SK-N-SH (cell line): ENCODE data around the gene NBEA.

Source experiments
- CTCF ChIP-seq: fragments of 200-600 bp; sonication (generic); IDR thresholded peaks from 2 replicates; pipeline ENCODE4 v1.6.1; 2017; ENCODE audit warnings: antibody characterized with exemption, mild to moderate bottlenecking, moderate library complexity
- EP300 ChIP-seq, 2 experiments: IDR thresholded peaks; 2 replicates each; pipeline versions ENCODE4 v1.4.0 to v1.6.1; 2012; ENCODE audit warnings: borderline replicate concordance in 1 of 2, low read depth in 1 of 2, low read length in 1 of 2
- EZH2phosphoT487 ChIP-seq: fragments of 200-600 bp; sonication (generic); IDR thresholded peaks from 2 replicates; pipeline ENCODE4 v1.6.1; 2017; ENCODE audit warnings: low read depth, mixed run types, mild to moderate bottlenecking, antibody characterized with exemption, moderate library complexity, borderline replicate concordance
- JUND ChIP-seq: IDR thresholded peaks from 2 replicates; pipeline ENCODE4 v1.4.0; 2012
- MXI1 ChIP-seq: IDR thresholded peaks from 2 replicates; pipeline ENCODE4 v1.6.1; 2012; ENCODE audit warnings: mild to moderate bottlenecking, low read depth, low read length, improper control_type of control experiment
- POLR2AphosphoS5 ChIP-seq: IDR thresholded peaks from 2 replicates; pipeline ENCODE4 v1.6.1; 2012; ENCODE audit warnings: low read depth, low read length
- RAD21 ChIP-seq: IDR thresholded peaks from 2 replicates; pipeline ENCODE4 v1.6.1; 2012; ENCODE audit warnings: mild to moderate bottlenecking, low read length
- RCOR1 ChIP-seq: fragments of 150-350 bp; IDR thresholded peaks from 2 replicates; pipeline ENCODE4 v1.6.1; 2017; ENCODE audit warnings: antibody characterized with exemption, low read length
- REST ChIP-seq: IDR thresholded peaks from 2 replicates; pipeline ENCODE4 v1.6.1; 2012; ENCODE audit warnings: mild to moderate bottlenecking, low read depth, low read length, moderate library complexity
- SMC3 ChIP-seq: IDR thresholded peaks from 2 replicates; pipeline ENCODE4 v1.6.1; 2012; ENCODE audit warnings: low read depth, low read length, improper control_type of control experiment
- TAF1 ChIP-seq: IDR thresholded peaks from 2 replicates; pipeline ENCODE4 v1.6.1; 2012; ENCODE audit warnings: low read depth, mild to moderate bottlenecking, low read length, moderate library complexity, borderline replicate concordance
- TCF12 ChIP-seq: IDR thresholded peaks from 2 replicates; pipeline ENCODE4 v1.4.0; 2012
- USF1 ChIP-seq: IDR thresholded peaks from 2 replicates; pipeline ENCODE4 v1.4.0; 2012; ENCODE audit warnings: low read depth, borderline replicate concordance
- USF2 ChIP-seq: fragments of 150-350 bp; IDR thresholded peaks from 2 replicates; pipeline ENCODE4 v1.6.1; 2017; ENCODE audit warnings: antibody characterized with exemption, low read length, low read depth, borderline replicate concordance

- TF ChIP-seq JUND (no peak), POLR2AphosphoS5 (no peak), CTCF (peak; percentile 80), TAF1 (no peak), RAD21 (peak; percentile 97), EP300 (IDR thresholded peaks at IDR 0.05; ENCODE audit: borderline replicate concordance in 1 of 2, low read depth in 1 of 2, low read length in 1 of 2) (no peak), USF2 (no peak), TCF12 (no peak), SMC3 (peak; percentile 77), RCOR1 (no peak), USF1 (no peak), MXI1 (no peak), REST (no peak), EZH2phosphoT487 (no peak)
Observed at GRCh38 chr13:35157143-35157755, 215.2 kb downstream of the NBEA start.
